Brain microvascular endothelial cell (primary cell): ENCODE measurements around the gene ZSWIM8.
A peak's percentile ranks its signal among the peaks of the same experiment; 100 is the strongest.
"Not testable (repeated sequence)": the region's sequence is repeated elsewhere in the genome, so short reads cannot be mapped to it uniquely, and the experiment has no call there.

Experiments
- DNase-seq: peaks from one replicate; pipeline ENCODE4 v3.0.0-alpha.2; 2020
- H3K27ac ChIP-seq: fragments of 250-450 bp; sonication (Bioruptor Pico); 2 replicates; pipeline ENCODE4 v1.5.1; 2020; ENCODE audit warnings: mild to moderate bottlenecking, moderate library complexity
- H3K27me3 ChIP-seq: fragments of 250-450 bp; sonication (Bioruptor Pico); replicated peaks from 2 replicates; pipeline ENCODE4 v1.5.1; 2020; ENCODE audit warnings: mild to moderate bottlenecking
- H3K36me3 ChIP-seq: fragments of 250-450 bp; sonication (Bioruptor Pico); replicated peaks from 2 replicates; pipeline ENCODE4 v1.5.1; 2020; ENCODE audit warnings: mild to moderate bottlenecking
- H3K4me3 ChIP-seq: 2 replicates; pipeline ENCODE4 v1.5.1; 2011; ENCODE audit warnings: low read depth, mild to moderate bottlenecking, control low read depth, low read length, moderate library complexity
- CTCF ChIP-seq: IDR thresholded peaks from 2 replicates; pipeline ENCODE4 v1.5.1; 2011; ENCODE audit warnings: low read depth, mild to moderate bottlenecking, moderate library complexity, low read length, control low read depth, inconsistent platforms; ENCODE audit errors: missing control alignments
- in situ Hi-C: cut with HindIII; loops from 2 replicates; pipeline ENCODE4 v1.10.0; 2017; ENCODE audit warnings: low sequenced_read_pairs, low pct_ligation_motif_present

ZSWIM8 gene

GRCh38 chr10:73782749-73783085, 2.7 kb upstream of the ZSWIM8 start:
- Histone ChIP-seq H3K4me3 (peak overlapping the region; percentile 91), H3K27me3 (no peaks in the 10 kb centered on the region), H3K36me3 (peaks cover 8% of the 10 kb centered on the region), H3K27ac (peak overlapping the region; percentile 57)
- DNase-seq: no peak
- in situ Hi-C loops: no loop called here
- no peak for TF ChIP-seq CTCF

GRCh38 chr10:73785721-73786511, 510 bp downstream of the ZSWIM8 start:
- Histone ChIP-seq H3K27me3 (no peaks in the 10 kb centered on the region), H3K36me3 (peaks cover 16% of the 10 kb centered on the region), H3K4me3 (peak overlapping the region; percentile 93), H3K27ac (peak overlapping the region; percentile 88)
- no peak for TF ChIP-seq CTCF
- in situ Hi-C loops: no loop called here
- DNase-seq: peak; percentile 52

GRCh38 chr10:73786512-73786885, 1.1 kb downstream of the ZSWIM8 start:
- no peak for TF ChIP-seq CTCF
- DNase-seq: no peak
- H3K4me3 ChIP-seq: peak overlapping the region; percentile 93
- in situ Hi-C loops: no loop called here
- H3K27ac ChIP-seq: no peak overlapping the region
- no peaks in the 10 kb centered on the region for H3K27me3 ChIP-seq
- H3K36me3 ChIP-seq: peaks cover 22% of the 10 kb centered on the region

- H3K27me3 ChIP-seq, H3K27ac ChIP-seq, in situ Hi-C loops, DNase-seq, H3K4me3 ChIP-seq: not testable (repeated sequence)
- H3K36me3 ChIP-seq: peaks cover 29% of the 10 kb centered on the region
These were observed 1.8 kb downstream of the ZSWIM8 start for GRCh38 chr10:73787031-73787800.

GRCh38 chr10:73788864-73789658, 3.7 kb downstream of the ZSWIM8 start:
- in situ Hi-C loops: no loop called here
- H3K36me3 ChIP-seq: peaks cover 48% of the 10 kb centered on the region

More at GRCh38 chr10:73788864-73789658, 3.7 kb downstream of the ZSWIM8 start:
- no peak overlapping the region for H3K27ac ChIP-seq
- H3K27me3 ChIP-seq: no peaks in the 10 kb centered on the region
- no peak overlapping the region for H3K4me3 ChIP-seq
- DNase-seq: no peak
- TF ChIP-seq CTCF: no peak
